ENCODE data around the gene GJA3.

GJA3 gene

GRCh38 chr13:20181188-20181587 lies 20.3 kb upstream of the GJA3 start:
- DNase-seq (no peak), ATAC-seq (ENCODE audit: insufficient read depth, low read depth) (no peak)
- H2AFZ ChIP-seq (ENCODE audit: low read depth, low read length), result no peak overlapping the region
- H3K27me3 ChIP-seq (ENCODE audit: insufficient read depth, low read length, poor library complexity), result peaks cover 4% of the 10 kb centered on the region
- TF ChIP-seq EZH2 (IDR thresholded peaks at IDR 0.05; ENCODE audit: borderline replicate concordance, low read depth, low read length, severe bottlenecking), result no peak
- TF ChIP-seq, protein P1, sequence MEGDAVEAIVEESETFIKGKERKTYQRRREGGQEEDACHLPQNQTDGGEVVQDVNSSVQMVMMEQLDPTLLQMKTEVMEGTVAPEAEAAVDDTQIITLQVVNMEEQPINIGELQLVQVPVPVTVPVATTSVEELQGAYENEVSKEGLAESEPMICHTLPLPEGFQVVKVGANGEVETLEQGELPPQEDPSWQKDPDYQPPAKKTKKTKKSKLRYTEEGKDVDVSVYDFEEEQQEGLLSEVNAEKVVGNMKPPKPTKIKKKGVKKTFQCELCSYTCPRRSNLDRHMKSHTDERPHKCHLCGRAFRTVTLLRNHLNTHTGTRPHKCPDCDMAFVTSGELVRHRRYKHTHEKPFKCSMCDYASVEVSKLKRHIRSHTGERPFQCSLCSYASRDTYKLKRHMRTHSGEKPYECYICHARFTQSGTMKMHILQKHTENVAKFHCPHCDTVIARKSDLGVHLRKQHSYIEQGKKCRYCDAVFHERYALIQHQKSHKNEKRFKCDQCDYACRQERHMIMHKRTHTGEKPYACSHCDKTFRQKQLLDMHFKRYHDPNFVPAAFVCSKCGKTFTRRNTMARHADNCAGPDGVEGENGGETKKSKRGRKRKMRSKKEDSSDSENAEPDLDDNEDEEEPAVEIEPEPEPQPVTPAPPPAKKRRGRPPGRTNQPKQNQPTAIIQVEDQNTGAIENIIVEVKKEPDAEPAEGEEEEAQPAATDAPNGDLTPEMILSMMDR (IDR thresholded peaks at IDR 0.05; ENCODE audit: borderline replicate concordance, extremely low read depth, low read length, poor library complexity, severe bottlenecking), result no peak
- H3K4me3 ChIP-seq (ENCODE audit: low read depth in 1 of 2, low read length in 2 of 2), result no peak overlapping the region
- no peak overlapping the region for H3K27ac ChIP-seq (ENCODE audit: low read length)
- no peaks in the 10 kb centered on the region for H4K20me1 ChIP-seq (ENCODE audit: insufficient read depth, low read length)
- H3K4me1 ChIP-seq (ENCODE audit: insufficient read depth, low read length), result no peaks in the 10 kb centered on the region
- no peaks in the 10 kb centered on the region for H3K36me3 ChIP-seq (ENCODE audit: insufficient read depth, low read length)
- H3K9ac ChIP-seq (ENCODE audit: low read depth, low read length), result no peak overlapping the region
- H3K79me2 ChIP-seq (ENCODE audit: insufficient read depth, low read length), result no peaks in the 10 kb centered on the region
- H3K4me2 ChIP-seq (ENCODE audit: insufficient read depth, low read length), result no peak overlapping the region
- H3K9me3 ChIP-seq (ENCODE audit: insufficient read depth, low read length, severe bottlenecking), result no peaks in the 10 kb centered on the region

GRCh38 chr13:20178156-20178555 lies 17.3 kb upstream of the GJA3 start:
- Histone ChIP-seq H3K4me1 (ENCODE audit: insufficient read depth, low read length) (no peaks in the 10 kb centered on the region), H3K9ac (ENCODE audit: low read depth, low read length) (no peak overlapping the region), H3K36me3 (ENCODE audit: insufficient read depth, low read length) (no peaks in the 10 kb centered on the region), H3K4me3 (ENCODE audit: low read depth in 1 of 2, low read length in 2 of 2) (no peak overlapping the region), H3K27ac (ENCODE audit: low read length) (no peak overlapping the region), H3K27me3 (ENCODE audit: insufficient read depth, low read length, poor library complexity) (peaks cover 27% of the 10 kb centered on the region), H3K9me3 (ENCODE audit: insufficient read depth, low read length, severe bottlenecking) (no peaks in the 10 kb centered on the region), H3K4me2 (ENCODE audit: insufficient read depth, low read length) (no peak overlapping the region), H4K20me1 (ENCODE audit: insufficient read depth, low read length) (no peaks in the 10 kb centered on the region), H3K79me2 (ENCODE audit: insufficient read depth, low read length) (no peaks in the 10 kb centered on the region), H2AFZ (ENCODE audit: low read depth, low read length) (no peak overlapping the region)
- TF ChIP-seq, protein P1 (IDR thresholded peaks at IDR 0.05; ENCODE audit: borderline replicate concordance, extremely low read depth, low read length, poor library complexity, severe bottlenecking), result no peak
- TF ChIP-seq EZH2 (IDR thresholded peaks at IDR 0.05; ENCODE audit: borderline replicate concordance, low read depth, low read length, severe bottlenecking), result no peak
- DNase-seq (no peak), ATAC-seq (ENCODE audit: insufficient read depth, low read depth) (no peak)

GRCh38 chr13:20177049-20177831 lies 16.4 kb upstream of the GJA3 start:
- no peaks in the 10 kb centered on the region for H3K36me3 ChIP-seq (ENCODE audit: insufficient read depth, low read length)
- no peak overlapping the region for H2AFZ ChIP-seq (ENCODE audit: low read depth, low read length)
- peaks cover 28% of the 10 kb centered on the region for H3K27me3 ChIP-seq (ENCODE audit: insufficient read depth, low read length, poor library complexity)
- no peaks in the 10 kb centered on the region for H4K20me1 ChIP-seq (ENCODE audit: insufficient read depth, low read length)
- no peak overlapping the region for H3K27ac ChIP-seq (ENCODE audit: low read length)
- ATAC-seq (ENCODE audit: insufficient read depth, low read depth) (no peak), DNase-seq (no peak)
- H3K79me2 ChIP-seq (ENCODE audit: insufficient read depth, low read length), result no peaks in the 10 kb centered on the region
- no peaks in the 10 kb centered on the region for H3K4me1 ChIP-seq (ENCODE audit: insufficient read depth, low read length)
- TF ChIP-seq, protein P1 (IDR thresholded peaks at IDR 0.05; ENCODE audit: borderline replicate concordance, extremely low read depth, low read length, poor library complexity, severe bottlenecking), result no peak
- TF ChIP-seq EZH2 (IDR thresholded peaks at IDR 0.05; ENCODE audit: borderline replicate concordance, low read depth, low read length, severe bottlenecking), result no peak
- no peaks in the 10 kb centered on the region for H3K9me3 ChIP-seq (ENCODE audit: insufficient read depth, low read length, severe bottlenecking)
- no peak overlapping the region for H3K4me2 ChIP-seq (ENCODE audit: insufficient read depth, low read length)
- no peak overlapping the region for H3K9ac ChIP-seq (ENCODE audit: low read depth, low read length)
- no peak overlapping the region for H3K4me3 ChIP-seq (ENCODE audit: low read depth in 1 of 2, low read length in 2 of 2)
